ENCODE measurements around the gene PTPRE.

The PTPRE gene

GRCh38 chr10:127881262-127881661 lies 25.6 kb upstream of the PTPRE start:
- H3K4me1 ChIP-seq (ENCODE audit: control insufficient read depth in 2 of 2, insufficient read depth in 2 of 2, low read length in 2 of 2), result peaks cover 45 to 60% of the 10 kb centered on the region in 2 donors
- H3K27me3 ChIP-seq (ENCODE audit: control insufficient read depth in 2 of 2, insufficient read depth in 2 of 2, low read length in 2 of 2), result no peaks in the 10 kb centered on the region
- no peaks in the 10 kb centered on the region for H3K9me3 ChIP-seq (ENCODE audit: control insufficient read depth in 2 of 2, low read length in 2 of 2)
- H3K4me3 ChIP-seq (ENCODE audit: low read length in 2 of 2), result peak overlapping the region; percentile 9 to 37
- peak overlapping the region in 1 of 2 donors; percentile 28 for H3K9ac ChIP-seq (ENCODE audit: low read depth in 1 of 2, low read length in 2 of 2)
- H3K36me3 ChIP-seq (ENCODE audit: control insufficient read depth in 2 of 2, insufficient read depth in 2 of 2, low read length in 2 of 2), result peaks cover 23 to 27% of the 10 kb centered on the region in 2 donors
- H3K27ac ChIP-seq (ENCODE audit: low read depth in 2 of 2, low read length in 2 of 2), result peak overlapping the region; percentile 71 to 80

GRCh38 chr10:127882391-127882790 lies 24.5 kb upstream of the PTPRE start:
- no peak overlapping the region for H3K9ac ChIP-seq (ENCODE audit: low read depth in 1 of 2, low read length in 2 of 2)
- peak overlapping the region in 1 of 2 donors; percentile 28 for H3K4me3 ChIP-seq (ENCODE audit: low read length in 2 of 2)
- H3K4me1 ChIP-seq (ENCODE audit: control insufficient read depth in 2 of 2, insufficient read depth in 2 of 2, low read length in 2 of 2), result peaks cover 56 to 71% of the 10 kb centered on the region in 2 donors
- H3K27me3 ChIP-seq (ENCODE audit: control insufficient read depth in 2 of 2, insufficient read depth in 2 of 2, low read length in 2 of 2), result peaks cover 0 to 2% of the 10 kb centered on the region in 2 donors
- H3K36me3 ChIP-seq (ENCODE audit: control insufficient read depth in 2 of 2, insufficient read depth in 2 of 2, low read length in 2 of 2), result peaks cover 19 to 27% of the 10 kb centered on the region in 2 donors
- no peaks in the 10 kb centered on the region for H3K9me3 ChIP-seq (ENCODE audit: control insufficient read depth in 2 of 2, low read length in 2 of 2)
- H3K27ac ChIP-seq (ENCODE audit: low read depth in 2 of 2, low read length in 2 of 2), result peak overlapping the region; percentile 71 to 80

DNA sequence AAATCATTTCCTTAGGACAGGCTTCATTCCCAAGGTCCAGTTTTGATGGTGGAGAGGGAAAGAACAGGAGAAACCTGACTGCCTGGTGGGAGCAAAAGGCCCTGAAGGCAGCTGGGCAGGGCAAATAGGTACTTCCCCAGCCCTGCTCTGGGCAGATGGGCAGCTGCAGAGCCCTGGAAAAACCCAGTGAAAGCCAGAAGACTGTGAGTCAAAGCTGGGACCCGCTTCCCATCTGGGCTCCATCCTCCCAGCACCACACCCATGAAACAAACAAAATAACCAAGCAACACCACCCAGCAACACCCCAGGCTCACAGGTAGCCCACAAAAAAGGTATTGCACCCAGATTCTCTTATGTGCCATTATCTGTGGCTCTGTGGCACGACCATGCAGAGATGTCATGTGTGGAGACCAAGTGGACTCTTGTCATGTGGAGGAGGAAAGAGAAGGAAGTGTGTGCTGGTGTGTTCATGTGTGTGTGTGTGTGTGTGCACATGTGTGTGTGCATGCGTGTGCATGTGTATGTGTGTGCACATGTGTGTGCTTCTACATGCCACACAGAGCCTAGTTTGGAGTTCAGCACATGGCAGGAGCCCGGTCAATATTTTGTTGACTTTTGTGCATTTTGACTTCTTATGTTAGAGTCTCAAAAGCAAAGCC lies 24.0 kb upstream of the PTPRE start:
- Histone ChIP-seq H3K9ac (ENCODE audit: low read depth in 1 of 2, low read length in 2 of 2) (no peak overlapping the region), H3K27ac (ENCODE audit: low read depth in 2 of 2, low read length in 2 of 2) (peak overlapping the region; percentile 71 to 80), H3K4me1 (ENCODE audit: control insufficient read depth in 2 of 2, insufficient read depth in 2 of 2, low read length in 2 of 2) (peaks cover 61 to 77% of the 10 kb centered on the region in 2 donors)

GRCh38 chr10:127883516-127883915 lies 23.4 kb upstream of the PTPRE start:
- H3K4me3 ChIP-seq (ENCODE audit: low read length in 2 of 2), result no peak overlapping the region
- H3K27me3 ChIP-seq (ENCODE audit: control insufficient read depth in 2 of 2, insufficient read depth in 2 of 2, low read length in 2 of 2), result peaks cover 0 to 2% of the 10 kb centered on the region in 2 donors
- H3K36me3 ChIP-seq (ENCODE audit: control insufficient read depth in 2 of 2, insufficient read depth in 2 of 2, low read length in 2 of 2), result peaks cover 11 to 19% of the 10 kb centered on the region in 2 donors
- no peaks in the 10 kb centered on the region for H3K9me3 ChIP-seq (ENCODE audit: control insufficient read depth in 2 of 2, low read length in 2 of 2)
- no peak overlapping the region for H3K9ac ChIP-seq (ENCODE audit: low read depth in 1 of 2, low read length in 2 of 2)
- peak overlapping the region in 1 of 2 donors; percentile 80 for H3K27ac ChIP-seq (ENCODE audit: low read depth in 2 of 2, low read length in 2 of 2)
- H3K4me1 ChIP-seq (ENCODE audit: control insufficient read depth in 2 of 2, insufficient read depth in 2 of 2, low read length in 2 of 2), result peaks cover 66 to 82% of the 10 kb centered on the region in 2 donors

More for the DNA sequence above, 24.0 kb upstream of the PTPRE start:
- peaks cover 14 to 24% of the 10 kb centered on the region in 2 donors for H3K36me3 ChIP-seq (ENCODE audit: control insufficient read depth in 2 of 2, insufficient read depth in 2 of 2, low read length in 2 of 2)
- no peaks in the 10 kb centered on the region for H3K9me3 ChIP-seq (ENCODE audit: control insufficient read depth in 2 of 2, low read length in 2 of 2)
- peaks cover 0 to 2% of the 10 kb centered on the region in 2 donors for H3K27me3 ChIP-seq (ENCODE audit: control insufficient read depth in 2 of 2, insufficient read depth in 2 of 2, low read length in 2 of 2)
- H3K4me3 ChIP-seq (ENCODE audit: low read length in 2 of 2), result no peak overlapping the region

- Histone ChIP-seq H3K9me3 (ENCODE audit: control insufficient read depth in 2 of 2, low read length in 2 of 2) (no peaks in the 10 kb centered on the region), H3K27me3 (ENCODE audit: control insufficient read depth in 2 of 2, insufficient read depth in 2 of 2, low read length in 2 of 2) (peaks cover 0 to 2% of the 10 kb centered on the region in 2 donors), H3K9ac (ENCODE audit: low read depth in 1 of 2, low read length in 2 of 2) (no peak overlapping the region), H3K27ac (ENCODE audit: low read depth in 2 of 2, low read length in 2 of 2) (peak overlapping the region; percentile 2 to 4), H3K4me3 (ENCODE audit: low read length in 2 of 2) (no peak overlapping the region), H3K4me1 (ENCODE audit: control insufficient read depth in 2 of 2, insufficient read depth in 2 of 2, low read length in 2 of 2) (peaks cover 68 to 89% of the 10 kb centered on the region in 2 donors), H3K36me3 (ENCODE audit: control insufficient read depth in 2 of 2, insufficient read depth in 2 of 2, low read length in 2 of 2) (peaks cover 11 to 19% of the 10 kb centered on the region in 2 donors)
These were observed 22.4 kb upstream of the PTPRE start for GRCh38 chr10:127884501-127884900.

GRCh38 chr10:127886371-127887051 lies 20.4 kb upstream of the PTPRE start:
- Histone ChIP-seq H3K4me3 (ENCODE audit: low read length in 2 of 2) (peak overlapping the region in 1 of 2 donors; percentile 42), H3K4me1 (ENCODE audit: control insufficient read depth in 2 of 2, insufficient read depth in 2 of 2, low read length in 2 of 2) (peaks cover 60 to 76% of the 10 kb centered on the region in 2 donors), H3K27me3 (ENCODE audit: control insufficient read depth in 2 of 2, insufficient read depth in 2 of 2, low read length in 2 of 2) (peaks cover 0 to 2% of the 10 kb centered on the region in 2 donors), H3K9me3 (ENCODE audit: control insufficient read depth in 2 of 2, low read length in 2 of 2) (no peaks in the 10 kb centered on the region), H3K36me3 (ENCODE audit: control insufficient read depth in 2 of 2, insufficient read depth in 2 of 2, low read length in 2 of 2) (peaks cover 6 to 19% of the 10 kb centered on the region in 2 donors), H3K9ac (ENCODE audit: low read depth in 1 of 2, low read length in 2 of 2) (peak overlapping the region; percentile 5 to 29), H3K27ac (ENCODE audit: low read depth in 2 of 2, low read length in 2 of 2) (peak overlapping the region; percentile 88 to 93)

GRCh38 chr10:127887541-127888415 lies 19.1 kb upstream of the PTPRE start:
- peak overlapping the region; percentile 88 to 93 for H3K27ac ChIP-seq (ENCODE audit: low read depth in 2 of 2, low read length in 2 of 2)

GRCh38 chr10:127888521-127889312 lies 18.2 kb upstream of the PTPRE start:
- peak overlapping the region; percentile 86 to 87 for H3K4me3 ChIP-seq (ENCODE audit: low read length in 2 of 2)
- H3K4me1 ChIP-seq (ENCODE audit: control insufficient read depth in 2 of 2, insufficient read depth in 2 of 2, low read length in 2 of 2), result peaks cover 41 to 60% of the 10 kb centered on the region in 2 donors
- H3K9ac ChIP-seq (ENCODE audit: low read depth in 1 of 2, low read length in 2 of 2), result peak overlapping the region; percentile 41 to 82
- H3K27me3 ChIP-seq (ENCODE audit: control insufficient read depth in 2 of 2, insufficient read depth in 2 of 2, low read length in 2 of 2), result peaks cover 0 to 2% of the 10 kb centered on the region in 2 donors
- peaks cover 0 to 6% of the 10 kb centered on the region in 2 donors for H3K36me3 ChIP-seq (ENCODE audit: control insufficient read depth in 2 of 2, insufficient read depth in 2 of 2, low read length in 2 of 2)
- H3K27ac ChIP-seq (ENCODE audit: low read depth in 2 of 2, low read length in 2 of 2), result peak overlapping the region; percentile 88 to 93
- no peaks in the 10 kb centered on the region for H3K9me3 ChIP-seq (ENCODE audit: control insufficient read depth in 2 of 2, low read length in 2 of 2)

More at GRCh38 chr10:127887541-127888415, 19.1 kb upstream of the PTPRE start:
- H3K9ac ChIP-seq (ENCODE audit: low read depth in 1 of 2, low read length in 2 of 2), result peak overlapping the region; percentile 44 to 59
- no peaks in the 10 kb centered on the region for H3K9me3 ChIP-seq (ENCODE audit: control insufficient read depth in 2 of 2, low read length in 2 of 2)
- H3K27me3 ChIP-seq (ENCODE audit: control insufficient read depth in 2 of 2, insufficient read depth in 2 of 2, low read length in 2 of 2), result peaks cover 0 to 2% of the 10 kb centered on the region in 2 donors
- H3K4me1 ChIP-seq (ENCODE audit: control insufficient read depth in 2 of 2, insufficient read depth in 2 of 2, low read length in 2 of 2), result peaks cover 50 to 64% of the 10 kb centered on the region in 2 donors
- H3K4me3 ChIP-seq (ENCODE audit: low read length in 2 of 2), result peak overlapping the region; percentile 14 to 33
- H3K36me3 ChIP-seq (ENCODE audit: control insufficient read depth in 2 of 2, insufficient read depth in 2 of 2, low read length in 2 of 2), result peaks cover 4 to 15% of the 10 kb centered on the region in 2 donors

DNA sequence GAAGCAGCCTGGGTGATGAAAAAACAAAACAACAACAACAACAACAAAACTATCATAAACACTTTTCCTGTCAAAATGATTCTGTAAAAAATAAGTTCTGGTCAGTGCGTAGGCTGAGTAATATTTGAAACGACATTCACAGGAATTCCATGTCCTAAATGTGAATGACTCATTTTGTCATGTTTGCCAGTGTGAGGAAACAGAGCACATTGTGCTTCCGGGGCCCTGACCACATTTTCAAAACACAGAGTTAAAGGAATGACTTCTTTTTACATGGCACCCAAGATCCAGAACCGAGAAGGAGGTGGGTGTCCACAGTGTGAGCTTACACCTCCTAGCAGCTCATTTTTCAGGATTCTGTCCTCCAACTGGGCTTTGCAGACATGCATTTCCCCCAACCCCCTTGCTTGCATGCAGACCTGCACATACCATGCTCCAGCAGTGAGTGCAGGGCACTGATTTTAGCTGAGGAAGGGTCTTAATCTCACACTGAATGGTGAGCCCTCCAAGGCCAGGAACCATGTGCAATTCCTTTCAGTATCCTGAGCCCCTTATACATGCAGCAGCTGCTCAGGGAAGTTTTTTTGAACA lies 17.2 kb upstream of the PTPRE start:
- Histone ChIP-seq H3K27me3 (ENCODE audit: control insufficient read depth in 2 of 2, insufficient read depth in 2 of 2, low read length in 2 of 2) (peaks cover 0 to 2% of the 10 kb centered on the region in 2 donors), H3K36me3 (ENCODE audit: control insufficient read depth in 2 of 2, insufficient read depth in 2 of 2, low read length in 2 of 2) (no peaks in the 10 kb centered on the region), H3K4me3 (ENCODE audit: low read length in 2 of 2) (peak overlapping the region; percentile 86 to 87), H3K9ac (ENCODE audit: low read depth in 1 of 2, low read length in 2 of 2) (peak overlapping the region; percentile 82 to 87), H3K27ac (ENCODE audit: low read depth in 2 of 2, low read length in 2 of 2) (peak overlapping the region; percentile 88 to 93), H3K9me3 (ENCODE audit: control insufficient read depth in 2 of 2, low read length in 2 of 2) (no peaks in the 10 kb centered on the region), H3K4me1 (ENCODE audit: control insufficient read depth in 2 of 2, insufficient read depth in 2 of 2, low read length in 2 of 2) (peaks cover 36 to 60% of the 10 kb centered on the region in 2 donors)
